Neural cell (in vitro differentiated cells): Measurements from ENCODE around the gene CYP46A1.

Experiments
- CTCF ChIP-seq: fragments of 450-650 bp; IDR thresholded peaks from 2 replicates; pipeline ENCODE4 v1.5.1; 2014; ENCODE audit warnings: antibody characterized with exemption, mild to moderate bottlenecking, moderate library complexity; ENCODE audit not compliant: poor library complexity, severe bottlenecking
- EP300 ChIP-seq: fragments of 450-650 bp; conservative IDR thresholded peaks from 2 replicates; pipeline ENCODE4 v1.6.1; 2014; ENCODE audit warnings: antibody characterized with exemption, mild to moderate bottlenecking, moderate library complexity; ENCODE audit not compliant: poor library complexity, severe bottlenecking
- EZH2 ChIP-seq: fragments of 200-600, 300-800 bp; shearing (Covaris generic), sonication (generic); IDR thresholded peaks from 2 replicates; pipeline ENCODE4 v1.6.1; 2014; ENCODE audit warnings: antibody characterized with exemption, low read length, borderline replicate concordance, mild to moderate bottlenecking; ENCODE audit not compliant: insufficient read depth, poor library complexity, severe bottlenecking
- MXI1 ChIP-seq: fragments of 450-650 bp; conservative IDR thresholded peaks from 2 replicates; pipeline ENCODE4 v1.6.1; 2014; ENCODE audit warnings: antibody characterized with exemption, mild to moderate bottlenecking; ENCODE audit not compliant: poor library complexity, severe bottlenecking
- RAD21 ChIP-seq: fragments of 450-650 bp; conservative IDR thresholded peaks from 2 replicates; pipeline ENCODE4 v1.6.1; 2014; ENCODE audit warnings: antibody characterized with exemption, mild to moderate bottlenecking, moderate library complexity
- REST ChIP-seq: IDR thresholded peaks from 2 replicates; pipeline ENCODE4 v1.6.1; 2012; ENCODE audit warnings: borderline replicate concordance
- SMC3 ChIP-seq: fragments of 450-650 bp; conservative IDR thresholded peaks from 2 replicates; pipeline ENCODE4 v1.6.1; 2014; ENCODE audit warnings: antibody characterized with exemption, mild to moderate bottlenecking, moderate library complexity; ENCODE audit not compliant: poor library complexity
- TAF1 ChIP-seq: IDR thresholded peaks from 2 replicates; pipeline ENCODE4 v1.6.1; 2012; ENCODE audit warnings: low read depth

GRCh38 chr14:99645545-99646505 lies 38.3 kb upstream of the CYP46A1 start:
- TF ChIP-seq EP300, result no peak
- TF ChIP-seq CTCF, result no peak
- TF ChIP-seq EZH2, result no peak
- no peak for TF ChIP-seq SMC3
- TF ChIP-seq REST, result no peak
- no peak for TF ChIP-seq MXI1
- TF ChIP-seq RAD21, result no peak
- TF ChIP-seq TAF1, result no peak
